ENCODE measurements around the gene CDC42SE2. TPM values are rescaled to one million over a fixed set of nuclear protein-coding genes. Genes with fewer than 3 reads are reported as not detected.
A peak's percentile ranks its signal among the peaks of the same experiment; 100 is the strongest.

Gene CDC42SE2
- total and polyA plus RNA-seq, 2 experiments from 2014 or later, result 24.2 to 36.2 TPM

GRCh38 chr5:131393498-131393968 is 129.7 kb downstream of the CDC42SE2 start:
- H3K9me3 Mint-ChIP-seq, result no peaks in the 10 kb centered on the region
- no peaks in the 10 kb centered on the region for H3K27me3 Mint-ChIP-seq (ENCODE audit: insufficient read depth, low read depth, poor library complexity)
- no peaks in the 10 kb centered on the region for H3K9me2 ChIP-seq (ENCODE audit: insufficient read depth)
- no peak for ATAC-seq
- H3F3A ChIP-seq (replicated peaks; ENCODE audit: low read depth), result no peaks in the 10 kb centered on the region
- H4K20me1 ChIP-seq (replicated peaks; ENCODE audit: insufficient read depth), result no peaks in the 10 kb centered on the region
- H3K27ac ChIP-seq (ENCODE audit: low read depth), result 0 out of 2 replicates have a peak overlapping the region, but pooled peaks have one; percentile 8
- H2AFZ ChIP-seq, result no peak overlapping the region
- H3K4me1 Mint-ChIP-seq, result no peaks in the 10 kb centered on the region
- H3K36me3 Mint-ChIP-seq (ENCODE audit: low read depth), result peaks cover 22% of the 10 kb centered on the region; the same call in 2 of the 3 replicates
- DNase-seq (ENCODE audit: low spot score), result no peak
- H3K36me3 ChIP-seq (ENCODE audit: insufficient read depth), result 0 out of 2 replicates have a peak, but pooled peaks cover 3% of the 10 kb centered on the region
- H3K27ac Mint-ChIP-seq, result no peak overlapping the region; the same call in 1 of the 2 replicates
- no peak overlapping the region for H3K4me3 ChIP-seq
- no peaks in the 10 kb centered on the region for H3K4me1 ChIP-seq (ENCODE audit: insufficient read depth)
- TF ChIP-seq EZH2phosphoT487 (IDR thresholded peaks at IDR 0.05; ENCODE audit: unreplicated experiment) (no peak), CREB1 (CRISPR knock-in tag; IDR thresholded peaks at IDR 0.05; ENCODE audit: low read depth) (no peak), ZNF462 (CRISPR knock-in tag; IDR thresholded peaks at IDR 0.05) (no peak), EZH2 (IDR thresholded peaks at IDR 0.05; ENCODE audit: low read depth, unreplicated experiment) (no peak)
- no peaks in the 10 kb centered on the region for H3K79me2 ChIP-seq (replicated peaks; ENCODE audit: insufficient read depth)
- H3K4me3 Mint-ChIP-seq, result no peak overlapping the region
- no peak overlapping the region for H3K4me2 ChIP-seq
- no peaks in the 10 kb centered on the region for H3K27me3 ChIP-seq (ENCODE audit: insufficient read depth)

GRCh38 chr5:131394128-131394527 is 130.3 kb downstream of the CDC42SE2 start:
- H3F3A ChIP-seq (replicated peaks; ENCODE audit: low read depth), result no peaks in the 10 kb centered on the region
- H2AFZ ChIP-seq, result no peak overlapping the region
- 0 out of 2 replicates have a peak, but pooled peaks cover 3% of the 10 kb centered on the region for H3K36me3 ChIP-seq (ENCODE audit: insufficient read depth)
- Mint-ChIP-seq H3K36me3 (ENCODE audit: low read depth) (peaks cover 22% of the 10 kb centered on the region; the same call in 2 of the 3 replicates), H3K9me3 (no peaks in the 10 kb centered on the region), H3K27me3 (ENCODE audit: insufficient read depth, low read depth, poor library complexity) (peaks cover 2% of the 10 kb centered on the region), H3K27ac (no peak overlapping the region), H3K4me1 (no peaks in the 10 kb centered on the region), H3K4me3 (no peak overlapping the region)
- ATAC-seq, result no peak
- no peaks in the 10 kb centered on the region for H3K27me3 ChIP-seq (ENCODE audit: insufficient read depth)
- no peaks in the 10 kb centered on the region for H4K20me1 ChIP-seq (replicated peaks; ENCODE audit: insufficient read depth)
- H3K79me2 ChIP-seq (replicated peaks; ENCODE audit: insufficient read depth), result no peaks in the 10 kb centered on the region
- H3K27ac ChIP-seq (ENCODE audit: low read depth), result no peak overlapping the region
- no peak overlapping the region for H3K4me2 ChIP-seq
- DNase-seq (ENCODE audit: low spot score), result no peak
- no peaks in the 10 kb centered on the region for H3K9me2 ChIP-seq (ENCODE audit: insufficient read depth)
- no peaks in the 10 kb centered on the region for H3K4me1 ChIP-seq (ENCODE audit: insufficient read depth)
- no peak overlapping the region for H3K4me3 ChIP-seq
- TF ChIP-seq ZNF114 (CRISPR knock-in tag; IDR thresholded peaks at IDR 0.05), result no peak
- TF ChIP-seq ZNF331 (CRISPR knock-in tag; IDR thresholded peaks at IDR 0.05; ENCODE audit: low read depth), result no peak
- TF ChIP-seq, protein P1, sequence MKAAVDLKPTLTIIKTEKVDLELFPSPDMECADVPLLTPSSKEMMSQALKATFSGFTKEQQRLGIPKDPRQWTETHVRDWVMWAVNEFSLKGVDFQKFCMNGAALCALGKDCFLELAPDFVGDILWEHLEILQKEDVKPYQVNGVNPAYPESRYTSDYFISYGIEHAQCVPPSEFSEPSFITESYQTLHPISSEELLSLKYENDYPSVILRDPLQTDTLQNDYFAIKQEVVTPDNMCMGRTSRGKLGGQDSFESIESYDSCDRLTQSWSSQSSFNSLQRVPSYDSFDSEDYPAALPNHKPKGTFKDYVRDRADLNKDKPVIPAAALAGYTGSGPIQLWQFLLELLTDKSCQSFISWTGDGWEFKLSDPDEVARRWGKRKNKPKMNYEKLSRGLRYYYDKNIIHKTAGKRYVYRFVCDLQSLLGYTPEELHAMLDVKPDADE (IDR thresholded peaks at IDR 0.05), result no peak
- no peak for TF ChIP-seq JUNB (IDR thresholded peaks at IDR 0.05; ENCODE audit: unreplicated experiment)
- no peak for TF ChIP-seq POLR2AphosphoS5 (IDR thresholded peaks at IDR 0.05; ENCODE audit: low read depth)
- TF ChIP-seq EZH2phosphoT487 (IDR thresholded peaks at IDR 0.05; ENCODE audit: unreplicated experiment), result no peak
- no peak for TF ChIP-seq CTCF (conservative IDR thresholded peaks at IDR 0.05; ENCODE audit: low read depth in 2 of 2)
- no peak for TF ChIP-seq NANOG (IDR thresholded peaks at IDR 0.05; ENCODE audit: borderline replicate concordance)
- TF ChIP-seq EZH2 (IDR thresholded peaks at IDR 0.05; ENCODE audit: low read depth, unreplicated experiment), result no peak
